Stimulated activated memory B cell treated with anti-CD40 and anti-IgM and Interleukin-4, amounts not matched to agents 10 μg/mL and 1 μg/mL and 100 μg/mL, for 72 hours (primary cell): ENCODE data around the gene NPAS3.

Experiments
- ATAC-seq: fragments of 150-1000 bp; cut with Tn5 transposase; 2 replicates; pipeline ENCODE4 v1.10.0; 2021
- H3K27ac Mint-ChIP-seq: one replicate; pipeline ENCODE4 v1.8.0; 2022; ENCODE audit warnings: mild to moderate bottlenecking, mixed read lengths
- H3K27me3 Mint-ChIP-seq: one replicate; pipeline ENCODE4 v1.8.0; 2022; ENCODE audit warnings: mixed read lengths
- H3K36me3 Mint-ChIP-seq: one replicate; pipeline ENCODE4 v1.8.0; 2022; ENCODE audit warnings: mixed read lengths
- H3K4me1 Mint-ChIP-seq: one replicate; pipeline ENCODE4 v1.8.0; 2022; ENCODE audit warnings: mixed read lengths
- H3K4me3 Mint-ChIP-seq: one replicate; pipeline ENCODE4 v1.8.0; 2022; ENCODE audit warnings: mild to moderate bottlenecking, moderate library complexity, mixed read lengths
- H3K9me3 Mint-ChIP-seq: one replicate; pipeline ENCODE4 v1.8.0; 2022; ENCODE audit warnings: mixed read lengths

Gene NPAS3

DNA sequence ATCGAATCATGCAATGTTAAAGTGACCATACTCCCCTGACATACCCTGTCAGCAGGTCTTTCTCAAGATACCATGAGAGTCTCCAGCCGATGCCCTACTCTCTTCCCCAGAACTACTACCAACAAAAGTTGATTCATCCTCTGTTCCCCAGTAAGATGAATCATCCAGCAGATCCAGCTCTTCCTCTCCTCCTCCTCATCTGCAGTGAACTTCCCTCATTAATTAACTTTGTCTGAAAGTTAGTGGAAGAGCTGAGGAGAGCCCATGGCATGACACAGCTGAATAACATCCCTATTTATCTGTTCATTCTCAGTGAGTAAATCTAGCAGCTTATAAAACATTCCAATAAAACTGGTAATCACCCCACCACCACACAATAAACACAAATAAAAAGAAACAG lies 798.8 kb downstream of the NPAS3 start:
- Mint-ChIP-seq H3K4me3 (no peak overlapping the region), H3K9me3 (no peaks in the 10 kb centered on the region), H3K27me3 (no peaks in the 10 kb centered on the region), H3K4me1 (no peaks in the 10 kb centered on the region), H3K36me3 (no peaks in the 10 kb centered on the region), H3K27ac (no peak overlapping the region)
- ATAC-seq, result no peak

DNA sequence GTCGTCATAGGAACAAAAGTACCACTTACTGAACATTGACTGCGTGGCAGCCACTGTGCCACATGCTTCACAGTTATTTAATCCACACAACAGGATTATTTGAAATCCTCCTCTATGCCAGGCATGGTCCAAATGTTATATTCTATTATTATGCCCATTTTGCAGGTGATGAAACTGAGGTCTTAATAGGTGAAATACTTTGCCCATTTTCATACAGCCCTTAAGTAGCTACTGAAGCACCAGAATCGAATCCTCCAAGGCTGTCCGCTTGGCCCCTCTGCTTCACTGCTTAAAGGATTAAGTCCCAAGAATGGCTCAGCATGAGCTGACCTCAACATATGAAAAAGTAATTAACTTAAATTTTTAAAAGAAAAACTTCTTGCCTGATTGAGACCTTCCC lies 799.4 kb downstream of the NPAS3 start:
- no peak overlapping the region for H3K4me3 Mint-ChIP-seq
- no peaks in the 10 kb centered on the region for H3K27me3 Mint-ChIP-seq
- ATAC-seq, result no peak
- no peaks in the 10 kb centered on the region for H3K4me1 Mint-ChIP-seq
- no peak overlapping the region for H3K27ac Mint-ChIP-seq
- H3K36me3 Mint-ChIP-seq, result no peaks in the 10 kb centered on the region
- peaks cover 3% of the 10 kb centered on the region for H3K9me3 Mint-ChIP-seq

DNA sequence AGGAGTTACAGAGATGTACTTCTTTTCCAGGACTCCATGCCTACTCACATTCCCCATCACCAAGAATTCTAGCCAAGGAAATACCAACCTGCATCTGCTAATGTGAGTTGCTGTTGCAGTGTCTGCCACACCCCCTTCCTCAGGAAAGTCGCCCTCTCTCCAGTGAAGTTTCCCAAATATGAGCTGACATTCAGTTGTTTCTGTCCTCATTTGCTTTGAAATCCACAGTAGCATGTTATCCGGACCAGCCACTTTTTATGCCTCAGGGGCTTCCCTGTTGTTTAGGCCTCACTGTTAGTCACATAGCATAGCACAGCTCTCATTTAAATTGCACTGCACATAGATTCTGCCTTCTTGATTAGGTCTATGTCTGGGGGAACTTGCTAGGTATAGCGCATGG lies 799.8 kb downstream of the NPAS3 start:
- Mint-ChIP-seq H3K4me3 (no peak overlapping the region), H3K27me3 (no peaks in the 10 kb centered on the region), H3K9me3 (peaks cover 3% of the 10 kb centered on the region), H3K4me1 (no peaks in the 10 kb centered on the region), H3K36me3 (no peaks in the 10 kb centered on the region), H3K27ac (no peak overlapping the region)
- ATAC-seq, result no peak

DNA sequence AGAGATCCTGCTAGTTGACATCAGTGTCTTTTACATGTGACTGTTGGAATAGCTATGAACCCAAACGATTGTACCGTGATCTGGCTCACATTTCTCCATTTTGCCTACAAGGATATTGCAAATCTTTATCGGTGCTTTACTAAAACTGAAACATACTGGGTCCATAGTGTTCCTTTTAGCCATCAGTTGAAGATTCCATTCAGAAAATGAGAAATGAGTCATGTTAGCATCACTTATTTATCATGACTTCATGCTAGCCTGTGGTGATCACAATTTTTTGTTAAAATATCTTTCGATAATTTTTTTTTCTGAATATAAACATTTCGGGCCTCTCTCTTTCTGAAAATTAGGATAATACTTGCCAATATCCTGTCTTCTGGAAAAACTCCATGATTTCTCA lies 801.9 kb downstream of the NPAS3 start:
- no peak overlapping the region for H3K27ac Mint-ChIP-seq
- H3K36me3 Mint-ChIP-seq, result no peaks in the 10 kb centered on the region
- ATAC-seq, result no peak
- no peaks in the 10 kb centered on the region for H3K27me3 Mint-ChIP-seq
- peaks cover 3% of the 10 kb centered on the region for H3K9me3 Mint-ChIP-seq
- no peak overlapping the region for H3K4me3 Mint-ChIP-seq
- no peaks in the 10 kb centered on the region for H3K4me1 Mint-ChIP-seq

DNA sequence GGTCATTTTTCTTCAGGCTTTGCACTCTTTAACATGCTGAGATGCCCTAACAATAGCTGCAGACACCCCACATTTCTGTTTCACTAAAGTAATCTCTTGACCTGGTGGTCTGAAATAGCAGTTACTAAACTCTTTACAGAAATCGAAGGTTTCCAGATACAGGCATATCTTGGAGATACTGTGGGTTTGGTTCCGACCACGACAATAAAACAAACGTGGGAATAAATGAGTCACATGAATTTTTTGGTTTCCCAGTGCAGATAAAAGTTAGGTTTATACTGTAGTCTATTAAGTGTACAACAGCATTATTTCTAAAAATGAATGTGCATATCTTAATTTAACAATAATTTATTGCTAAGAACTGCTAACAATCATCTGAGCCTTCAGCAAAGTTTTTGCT lies 803.5 kb downstream of the NPAS3 start:
- H3K36me3 Mint-ChIP-seq, result no peaks in the 10 kb centered on the region
- H3K27ac Mint-ChIP-seq, result no peak overlapping the region
- ATAC-seq, result no peak

GRCh38 chr14:33745163-33745562 lies 806.5 kb downstream of the NPAS3 start:
- Mint-ChIP-seq H3K27ac (no peak overlapping the region), H3K4me3 (no peak overlapping the region), H3K36me3 (no peaks in the 10 kb centered on the region), H3K4me1 (no peaks in the 10 kb centered on the region), H3K9me3 (peaks cover 6% of the 10 kb centered on the region), H3K27me3 (no peaks in the 10 kb centered on the region)
- ATAC-seq, result no peak

More for the DNA sequence above, 803.5 kb downstream of the NPAS3 start:
- H3K4me3 Mint-ChIP-seq, result no peak overlapping the region
- no peaks in the 10 kb centered on the region for H3K4me1 Mint-ChIP-seq
- peaks cover 3% of the 10 kb centered on the region for H3K9me3 Mint-ChIP-seq
- no peaks in the 10 kb centered on the region for H3K27me3 Mint-ChIP-seq

GRCh38 chr14:33747749-33748148 lies 809.1 kb downstream of the NPAS3 start:
- Mint-ChIP-seq H3K4me3 (no peak overlapping the region), H3K27ac (no peak overlapping the region), H3K4me1 (no peaks in the 10 kb centered on the region), H3K27me3 (no peaks in the 10 kb centered on the region), H3K9me3 (peaks cover 5% of the 10 kb centered on the region), H3K36me3 (no peaks in the 10 kb centered on the region)
- ATAC-seq, result no peak

- Mint-ChIP-seq H3K4me3 (no peak overlapping the region), H3K27me3 (no peaks in the 10 kb centered on the region), H3K27ac (no peak overlapping the region), H3K9me3 (peaks cover 2% of the 10 kb centered on the region), H3K36me3 (no peaks in the 10 kb centered on the region), H3K4me1 (no peaks in the 10 kb centered on the region)
- no peak for ATAC-seq
Measured at GRCh38 chr14:33754261-33754660, 815.6 kb downstream of the NPAS3 start.

GRCh38 chr14:33755358-33755757 lies 816.7 kb downstream of the NPAS3 start:
- Mint-ChIP-seq H3K9me3 (peaks cover 2% of the 10 kb centered on the region), H3K27ac (no peak overlapping the region), H3K4me3 (no peak overlapping the region), H3K27me3 (no peaks in the 10 kb centered on the region), H3K36me3 (no peaks in the 10 kb centered on the region), H3K4me1 (no peaks in the 10 kb centered on the region)
- no peak for ATAC-seq

DNA sequence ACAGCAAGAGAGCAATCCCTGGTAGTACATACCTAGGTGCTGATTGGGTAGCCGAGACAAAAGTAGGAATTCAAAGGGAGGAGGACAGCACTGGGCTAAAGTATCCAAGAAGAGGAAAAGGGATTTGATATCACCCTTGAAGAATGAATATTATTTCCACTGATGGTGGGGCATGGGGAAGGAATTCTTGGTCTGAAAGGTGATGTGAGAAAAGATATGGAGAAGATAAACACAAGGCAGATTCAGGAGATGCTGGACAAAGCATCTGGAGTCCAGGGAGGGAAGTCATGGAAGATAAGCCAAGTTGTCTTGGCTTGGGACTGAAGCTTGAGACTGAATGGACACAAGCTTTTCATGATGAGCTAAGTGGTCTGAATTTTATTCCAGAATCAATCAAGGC lies 818.2 kb downstream of the NPAS3 start:
- no peak for ATAC-seq
- H3K36me3 Mint-ChIP-seq, result no peaks in the 10 kb centered on the region
- no peaks in the 10 kb centered on the region for H3K27me3 Mint-ChIP-seq
- no peaks in the 10 kb centered on the region for H3K4me1 Mint-ChIP-seq
- H3K4me3 Mint-ChIP-seq, result no peak overlapping the region
- no peak overlapping the region for H3K27ac Mint-ChIP-seq
- peaks cover 2% of the 10 kb centered on the region for H3K9me3 Mint-ChIP-seq

DNA sequence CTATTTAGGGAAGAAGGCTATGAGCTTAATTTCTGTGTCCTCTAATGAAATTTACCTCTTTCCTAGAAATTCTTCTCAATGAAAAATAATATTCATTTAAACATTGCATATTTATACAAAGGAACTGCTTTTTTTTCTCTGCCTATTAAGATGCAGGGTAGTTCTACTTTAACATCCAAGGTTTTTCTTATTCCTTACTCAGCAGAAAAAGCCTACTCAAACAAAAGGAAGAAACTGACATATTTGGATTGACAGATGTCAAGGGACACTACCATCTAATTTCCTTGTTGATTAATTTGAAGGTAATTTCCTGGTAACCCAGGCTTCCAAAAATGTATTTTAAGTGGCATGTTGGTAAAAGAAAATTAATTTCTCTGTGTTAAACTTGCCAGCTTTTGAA lies 819.9 kb downstream of the NPAS3 start:
- Mint-ChIP-seq H3K27ac (no peak overlapping the region), H3K4me3 (no peak overlapping the region), H3K36me3 (no peaks in the 10 kb centered on the region), H3K4me1 (no peaks in the 10 kb centered on the region), H3K9me3 (peaks cover 2% of the 10 kb centered on the region), H3K27me3 (no peaks in the 10 kb centered on the region)
- ATAC-seq, result no peak

- Mint-ChIP-seq H3K4me1 (no peaks in the 10 kb centered on the region), H3K9me3 (no peaks in the 10 kb centered on the region), H3K27me3 (peaks cover 10% of the 10 kb centered on the region), H3K36me3 (no peaks in the 10 kb centered on the region), H3K27ac (no peak overlapping the region), H3K4me3 (no peak overlapping the region)
- ATAC-seq, result no peak
Measured at GRCh38 chr14:33762161-33762851, 823.6 kb downstream of the NPAS3 start.

DNA sequence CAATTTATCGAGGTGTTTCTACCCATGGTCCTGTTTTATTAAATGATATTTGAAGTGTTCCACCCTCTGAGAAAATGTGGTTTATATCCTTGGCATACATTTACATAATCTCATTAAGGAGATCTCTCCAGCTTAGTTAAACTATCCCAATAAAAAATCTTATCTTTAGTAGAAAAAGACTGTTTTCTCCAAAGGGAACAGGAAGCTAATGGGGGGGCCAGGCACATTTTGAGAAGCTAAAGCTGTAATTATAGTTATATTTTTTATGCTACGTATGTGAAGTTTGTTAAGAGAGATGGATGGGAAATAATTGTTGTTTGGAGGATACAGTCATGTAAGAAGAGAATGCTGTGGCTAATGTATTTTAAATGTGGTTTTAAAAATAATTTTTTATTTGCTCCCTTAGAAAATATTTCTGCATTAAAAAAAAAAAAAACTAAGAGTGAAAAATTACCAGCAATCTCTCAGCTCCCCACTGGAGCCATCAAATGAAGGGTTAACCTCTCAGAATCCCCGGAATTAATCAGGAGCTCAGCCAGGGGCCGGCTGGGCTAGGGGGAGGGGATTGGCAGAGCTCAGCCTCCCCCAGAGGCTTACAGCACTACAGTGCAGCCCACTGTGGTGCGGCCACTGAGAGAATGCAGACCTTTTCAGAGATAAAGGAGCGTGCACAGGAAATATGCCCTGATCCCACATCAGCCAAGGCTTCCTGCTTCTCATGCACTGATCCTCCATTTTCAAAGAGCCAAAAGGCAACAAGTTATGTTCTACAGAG lies 826.4 kb downstream of the NPAS3 start:
- H3K27me3 Mint-ChIP-seq, result peaks cover 10% of the 10 kb centered on the region
- no peaks in the 10 kb centered on the region for H3K4me1 Mint-ChIP-seq
- no peak overlapping the region for H3K27ac Mint-ChIP-seq
- no peak overlapping the region for H3K4me3 Mint-ChIP-seq
- no peaks in the 10 kb centered on the region for H3K9me3 Mint-ChIP-seq
- H3K36me3 Mint-ChIP-seq, result no peaks in the 10 kb centered on the region
- no peak for ATAC-seq

DNA sequence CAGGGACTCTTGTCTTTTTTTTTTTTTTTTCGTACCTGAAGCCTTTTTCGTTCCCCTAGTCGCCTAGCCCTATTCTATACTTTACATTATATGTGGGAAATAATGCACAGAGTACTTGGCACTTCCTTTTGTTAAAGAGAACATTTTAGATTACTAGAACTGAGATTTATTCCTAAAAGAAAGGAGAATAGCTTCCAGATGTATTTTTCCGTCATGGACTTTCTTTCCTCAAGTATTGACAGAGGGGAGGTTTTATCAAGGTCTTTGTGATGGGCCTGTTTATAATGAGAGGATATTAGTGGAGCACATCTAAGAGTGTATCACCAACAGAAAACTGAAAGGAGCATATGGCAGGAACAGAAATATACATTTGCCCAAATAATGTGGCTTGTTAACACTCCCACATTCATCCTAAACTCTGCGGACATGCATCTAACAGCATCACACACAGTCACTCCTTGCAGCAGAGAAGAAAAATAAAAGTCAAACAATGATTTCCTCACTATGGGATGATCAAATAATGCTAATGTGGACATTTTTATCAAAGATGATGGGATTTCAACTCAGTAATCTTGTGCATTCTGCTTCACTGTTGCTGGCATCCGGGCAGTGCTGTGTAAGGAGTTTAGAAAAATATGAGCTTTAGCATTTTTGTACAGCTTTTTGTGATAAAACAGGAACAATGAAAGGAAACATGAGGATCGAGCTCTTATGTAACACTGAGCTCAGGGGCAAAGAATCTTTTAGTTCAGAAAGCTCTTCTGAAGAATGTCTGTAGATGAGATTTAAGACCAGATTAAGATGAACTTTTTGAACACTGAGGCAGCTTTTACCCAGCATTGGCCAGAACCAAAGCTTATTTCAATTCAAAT lies 829.1 kb downstream of the NPAS3 start:
- Mint-ChIP-seq H3K36me3 (no peaks in the 10 kb centered on the region), H3K27me3 (peaks cover 10% of the 10 kb centered on the region), H3K27ac (no peak overlapping the region), H3K9me3 (no peaks in the 10 kb centered on the region), H3K4me3 (no peak overlapping the region), H3K4me1 (no peaks in the 10 kb centered on the region)
- no peak for ATAC-seq

DNA sequence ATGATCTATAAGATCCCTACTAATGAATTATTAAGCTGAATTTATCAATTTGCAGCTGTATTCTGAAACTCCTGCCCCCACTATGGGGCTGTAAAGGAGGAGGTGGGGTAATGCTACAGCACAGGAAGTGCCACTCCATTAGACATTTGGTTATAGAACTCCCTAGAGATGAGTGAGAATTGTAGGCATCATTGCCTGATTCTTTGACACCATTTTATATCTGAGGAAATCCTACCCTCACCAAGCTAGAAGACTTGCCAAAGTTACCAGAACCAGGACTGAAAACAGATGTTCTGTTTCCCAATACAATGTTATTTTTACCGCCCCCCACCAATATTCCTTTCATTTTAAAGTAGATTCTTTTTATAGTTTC lies 829.8 kb downstream of the NPAS3 start:
- H3K36me3 Mint-ChIP-seq, result no peaks in the 10 kb centered on the region
- H3K27ac Mint-ChIP-seq, result no peak overlapping the region

More for the DNA sequence above, 829.8 kb downstream of the NPAS3 start:
- ATAC-seq, result no peak
- Mint-ChIP-seq H3K27me3 (peaks cover 10% of the 10 kb centered on the region), H3K4me3 (no peak overlapping the region), H3K9me3 (no peaks in the 10 kb centered on the region), H3K4me1 (no peaks in the 10 kb centered on the region)
